Measurements from ENCODE around the gene CCDC90B.

CCDC90B gene

GRCh38 chr11:83249445-83249844 is 36.7 kb downstream of the CCDC90B start:
- Histone ChIP-seq H3K79me2 (ENCODE audit: control insufficient read depth, low read length) (no peaks in the 10 kb centered on the region), H3K27me3 (ENCODE audit: control insufficient read depth, low read length) (no peaks in the 10 kb centered on the region), H3K4me1 (ENCODE audit: control insufficient read depth, low read length) (peaks cover 11% of the 10 kb centered on the region), H4K20me1 (ENCODE audit: control insufficient read depth, insufficient read depth, low read depth, low read length) (no peaks in the 10 kb centered on the region), H3K9me2 (replicated peaks; ENCODE audit: control insufficient read depth, low read length) (no peaks in the 10 kb centered on the region), H3K27ac (ENCODE audit: low read depth, low read length) (no peak overlapping the region), H3K4me2 (ENCODE audit: low read length) (no peak overlapping the region), H3K4me3 (ENCODE audit: low read length) (no peak overlapping the region), H3K9me3 (ENCODE audit: control insufficient read depth, insufficient read depth, low read length) (no peaks in the 10 kb centered on the region), H3K36me3 (ENCODE audit: control insufficient read depth, low read length) (no peaks in the 10 kb centered on the region), H3F3A (ENCODE audit: control insufficient read depth, insufficient read depth) (no peaks in the 10 kb centered on the region)
- TF ChIP-seq EZH2phosphoT487 (IDR thresholded peaks at IDR 0.05; ENCODE audit: borderline replicate concordance, low read length) (no peak), CTCF (IDR thresholded peaks at IDR 0.05; ENCODE audit: low read depth, low read length, poor library complexity, severe bottlenecking) (no peak)

GRCh38 chr11:83241291-83241946 is 44.7 kb downstream of the CCDC90B start:
- TF ChIP-seq EZH2phosphoT487 (IDR thresholded peaks at IDR 0.05; ENCODE audit: borderline replicate concordance, low read length) = no peak
- peak; percentile 73 for TF ChIP-seq CTCF (IDR thresholded peaks at IDR 0.05; ENCODE audit: low read depth, low read length, poor library complexity, severe bottlenecking)
- Histone ChIP-seq H3K9me2 (replicated peaks; ENCODE audit: control insufficient read depth, low read length) (no peaks in the 10 kb centered on the region), H3K4me2 (ENCODE audit: low read length) (no peak overlapping the region), H3K27ac (ENCODE audit: low read depth, low read length) (no peak overlapping the region), H3K27me3 (ENCODE audit: control insufficient read depth, low read length) (no peaks in the 10 kb centered on the region), H3K9me3 (ENCODE audit: control insufficient read depth, insufficient read depth, low read length) (no peaks in the 10 kb centered on the region), H3F3A (ENCODE audit: control insufficient read depth, insufficient read depth) (no peaks in the 10 kb centered on the region), H4K20me1 (ENCODE audit: control insufficient read depth, insufficient read depth, low read depth, low read length) (no peaks in the 10 kb centered on the region), H3K4me3 (ENCODE audit: low read length) (no peak overlapping the region), H3K4me1 (ENCODE audit: control insufficient read depth, low read length) (no peaks in the 10 kb centered on the region), H3K36me3 (ENCODE audit: control insufficient read depth, low read length) (no peaks in the 10 kb centered on the region), H3K79me2 (ENCODE audit: control insufficient read depth, low read length) (no peaks in the 10 kb centered on the region)

DNA sequence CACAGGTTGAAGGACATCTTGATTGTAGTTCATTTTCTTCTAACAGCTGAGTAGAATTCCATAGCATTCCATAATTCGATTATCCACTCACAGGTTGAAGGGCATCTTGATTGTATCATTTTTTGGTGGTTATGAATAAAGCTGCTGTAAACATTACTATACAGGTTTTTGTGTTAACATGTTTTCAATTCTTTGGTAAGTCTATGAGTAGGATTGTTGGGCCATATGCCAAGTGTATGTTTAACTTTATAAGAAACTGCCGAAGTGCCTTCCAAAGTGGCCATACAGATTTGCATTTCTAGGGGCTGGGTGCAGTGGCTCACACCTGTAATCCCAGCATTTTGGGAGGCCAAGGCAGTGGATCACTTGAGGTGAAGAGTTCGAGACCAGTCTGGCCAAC is 48.1 kb downstream of the CCDC90B start:
- Histone ChIP-seq H3K4me2 (ENCODE audit: low read length) (no peak overlapping the region), H3K4me3 (ENCODE audit: low read length) (no peak overlapping the region), H3K79me2 (ENCODE audit: control insufficient read depth, low read length) (no peaks in the 10 kb centered on the region), H3K9me3 (ENCODE audit: control insufficient read depth, insufficient read depth, low read length) (no peaks in the 10 kb centered on the region), H3F3A (ENCODE audit: control insufficient read depth, insufficient read depth) (no peaks in the 10 kb centered on the region), H4K20me1 (ENCODE audit: control insufficient read depth, insufficient read depth, low read depth, low read length) (no peaks in the 10 kb centered on the region), H3K4me1 (ENCODE audit: control insufficient read depth, low read length) (no peaks in the 10 kb centered on the region), H3K27me3 (ENCODE audit: control insufficient read depth, low read length) (no peaks in the 10 kb centered on the region), H3K9me2 (replicated peaks; ENCODE audit: control insufficient read depth, low read length) (no peaks in the 10 kb centered on the region), H3K27ac (ENCODE audit: low read depth, low read length) (no peak overlapping the region), H3K36me3 (ENCODE audit: control insufficient read depth, low read length) (no peaks in the 10 kb centered on the region)
- TF ChIP-seq EZH2phosphoT487 (IDR thresholded peaks at IDR 0.05; ENCODE audit: borderline replicate concordance, low read length) (no peak), CTCF (IDR thresholded peaks at IDR 0.05; ENCODE audit: low read depth, low read length, poor library complexity, severe bottlenecking) (no peak)
